Measurements from ENCODE around the gene EDA.
"Not testable (repeated sequence)": the region's sequence is repeated elsewhere in the genome, so short reads cannot be mapped to it uniquely, and the experiment has no call there.

Gene EDA

GRCh38 chrX:69741721-69742120 is 125.8 kb downstream of the EDA start:
- FAIRE-seq: no peak

GRCh38 chrX:69746051-69746450 is 130.1 kb downstream of the EDA start:
- FAIRE-seq: no peak
- DNase-seq (ENCODE audit: low spot score): no peak

More at GRCh38 chrX:69741721-69742120, 125.8 kb downstream of the EDA start:
- no peak for DNase-seq (ENCODE audit: low spot score)

DNA sequence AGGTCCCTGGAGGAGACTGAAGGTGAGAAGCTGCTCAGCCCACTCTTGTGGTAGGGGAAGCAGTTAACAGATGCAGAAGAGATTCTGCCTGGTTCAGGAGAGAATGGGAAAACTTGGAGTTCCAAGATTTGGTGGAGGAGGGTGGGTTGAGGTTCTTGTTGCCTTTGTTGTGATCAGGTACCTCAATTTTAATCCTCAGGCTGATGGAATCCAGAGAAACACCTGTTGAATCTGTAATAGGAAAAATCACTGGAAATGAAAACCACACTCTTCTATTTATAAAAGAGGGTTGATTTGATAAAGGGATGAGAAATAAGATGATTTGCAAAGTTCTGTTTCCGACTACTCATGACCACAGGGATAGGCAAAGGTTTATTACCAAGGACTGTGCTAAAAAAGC is 132.1 kb downstream of the EDA start:
- DNase-seq (ENCODE audit: low spot score) (no peak), FAIRE-seq (no peak)

GRCh38 chrX:69759921-69760625 is 144.2 kb downstream of the EDA start:
- DNase-seq (ENCODE audit: low spot score) (no peak), FAIRE-seq (no peak)

GRCh38 chrX:69761633-69762032 is 145.7 kb downstream of the EDA start:
- DNase-seq (ENCODE audit: low spot score): no peak
- FAIRE-seq: no peak

DNA sequence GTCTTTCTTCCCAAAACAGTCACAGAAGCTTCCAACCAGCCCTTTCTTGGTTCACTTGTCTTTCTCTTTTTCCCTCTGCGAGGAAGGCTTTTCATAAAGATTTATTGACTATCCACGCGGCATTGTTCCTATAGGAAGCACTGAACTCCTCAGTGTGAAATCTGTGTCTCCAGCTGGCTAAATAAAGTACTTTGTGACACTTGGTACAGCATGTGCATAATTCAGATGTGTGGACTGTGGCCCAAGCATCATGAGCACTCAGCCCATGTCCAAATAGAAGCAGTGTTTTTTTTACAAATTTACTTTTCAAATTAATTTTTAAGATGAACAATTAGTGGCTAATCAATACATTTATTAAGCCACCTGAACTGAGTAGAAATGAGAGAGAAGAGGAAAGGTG is 146.4 kb downstream of the EDA start:
- DNase-seq (ENCODE audit: low spot score) (no peak), FAIRE-seq (no peak)

DNA sequence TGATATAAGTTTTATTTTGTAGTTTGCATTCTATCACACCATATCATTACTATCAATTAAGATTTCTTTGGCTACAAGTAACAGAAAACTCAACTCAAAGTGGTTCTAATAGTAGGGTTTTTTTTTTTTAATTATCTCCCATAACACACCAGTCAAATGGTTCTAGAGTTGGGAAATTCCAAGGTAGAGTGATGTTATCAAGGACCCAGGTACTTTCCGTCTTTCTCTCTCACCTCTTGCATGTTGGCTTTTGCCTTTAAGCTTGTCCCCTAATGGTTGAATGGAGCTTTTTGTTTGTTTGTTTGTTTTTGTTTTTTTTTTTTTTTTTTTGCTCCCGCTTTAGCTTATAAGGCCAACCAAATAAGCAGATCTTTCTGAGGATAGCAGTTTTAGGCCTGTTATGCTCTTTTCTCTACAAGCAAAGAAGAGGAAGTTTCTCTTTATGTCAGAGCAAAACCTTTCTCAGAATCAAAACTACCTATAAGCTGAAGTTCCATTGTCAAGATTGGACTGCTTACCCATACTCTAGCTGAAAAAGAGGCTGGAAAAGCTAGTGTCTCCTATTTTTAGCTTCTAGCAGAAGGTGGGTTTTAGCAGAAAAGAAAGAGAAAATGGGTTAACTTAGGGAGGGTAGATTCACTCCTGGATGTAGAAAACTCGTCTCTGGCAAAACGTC is 177.5 kb downstream of the EDA start:
- no peak for DNase-seq (ENCODE audit: low spot score)
- no peak for FAIRE-seq

DNA sequence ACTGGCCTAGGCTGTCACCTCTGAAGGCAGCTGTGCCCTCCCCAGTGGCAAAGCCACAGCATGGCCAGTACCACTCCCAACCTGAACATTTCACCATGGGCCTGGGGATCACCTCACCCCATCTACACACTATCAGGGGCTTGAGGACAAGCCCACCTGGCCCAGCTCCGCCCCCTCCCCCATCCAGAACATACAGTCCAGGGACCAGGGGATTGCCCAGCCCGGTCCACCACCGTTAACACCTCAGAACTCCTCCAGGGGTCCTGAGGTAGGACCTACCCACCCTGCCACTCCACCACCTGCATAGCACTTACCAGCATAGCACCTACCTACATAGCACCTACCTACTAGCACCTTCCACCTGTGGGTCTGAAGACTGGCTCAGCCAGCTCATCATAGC is 179.8 kb downstream of the EDA start:
- no peak for DNase-seq (ENCODE audit: low spot score)
- no peak for FAIRE-seq

DNA sequence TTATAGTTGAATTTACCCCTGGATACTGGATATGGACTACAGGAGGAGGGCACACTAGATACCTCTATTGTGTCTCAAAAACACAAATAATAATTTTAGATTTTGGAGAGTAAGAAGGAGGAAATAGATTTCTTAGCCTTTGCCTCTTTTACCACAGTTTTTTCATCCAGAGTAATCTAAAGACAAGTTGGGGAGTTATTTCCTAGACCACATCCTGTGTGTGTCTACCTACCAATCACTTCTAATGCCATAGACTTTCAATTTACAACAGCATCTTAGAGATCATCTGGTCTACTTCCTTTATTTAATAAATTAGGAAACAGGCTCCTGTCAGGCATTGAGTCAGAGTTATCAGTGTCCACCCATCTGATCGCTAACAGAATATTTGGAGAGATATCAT is 191.5 kb downstream of the EDA start:
- FAIRE-seq: no peak
- DNase-seq (ENCODE audit: low spot score): no peak

DNA sequence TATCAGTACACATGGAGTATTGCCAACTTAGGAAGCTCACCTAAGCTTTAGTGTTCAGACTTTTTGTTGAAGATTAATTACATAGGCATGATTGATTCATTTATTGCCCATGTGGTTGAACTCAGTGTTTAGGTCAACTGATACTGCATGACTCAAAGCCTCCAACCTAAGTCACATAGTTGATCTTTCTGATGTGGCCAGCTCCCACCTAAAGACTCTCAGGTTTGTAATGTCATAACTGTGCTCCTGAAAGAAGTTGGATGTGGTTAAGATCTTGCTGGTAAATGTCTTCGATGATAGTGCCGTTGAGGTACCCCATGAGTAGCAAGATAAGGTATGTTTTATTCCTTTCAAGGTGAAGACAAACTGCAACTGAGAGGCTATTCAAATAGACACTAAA is 192.5 kb downstream of the EDA start:
- DNase-seq (ENCODE audit: low spot score) (no peak), FAIRE-seq (no peak)

GRCh38 chrX:69813677-69814076 is 197.8 kb downstream of the EDA start:
- no peak for DNase-seq (ENCODE audit: low spot score)
- no peak for FAIRE-seq

DNA sequence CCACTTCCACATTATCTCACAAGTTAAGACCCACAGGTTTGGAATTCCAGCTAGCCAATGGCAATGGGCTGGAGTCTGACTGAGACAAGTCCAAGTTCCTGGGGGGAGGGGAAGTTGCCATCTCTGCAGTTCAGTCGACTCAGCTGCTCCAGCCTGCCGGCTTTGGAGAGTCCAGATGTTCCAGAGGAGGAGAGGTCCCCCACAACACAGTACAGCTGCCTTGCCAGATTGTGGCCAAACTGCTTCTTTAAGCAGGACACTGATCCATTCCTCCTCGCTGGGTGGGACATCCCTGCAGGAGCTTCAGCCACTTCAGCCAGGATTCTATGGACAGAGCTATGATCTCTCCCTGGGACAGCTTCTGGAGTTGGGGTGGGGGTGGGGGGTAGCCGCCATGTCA is 199.2 kb downstream of the EDA start:
- DNase-seq (ENCODE audit: low spot score): no peak
- no peak for FAIRE-seq

DNA sequence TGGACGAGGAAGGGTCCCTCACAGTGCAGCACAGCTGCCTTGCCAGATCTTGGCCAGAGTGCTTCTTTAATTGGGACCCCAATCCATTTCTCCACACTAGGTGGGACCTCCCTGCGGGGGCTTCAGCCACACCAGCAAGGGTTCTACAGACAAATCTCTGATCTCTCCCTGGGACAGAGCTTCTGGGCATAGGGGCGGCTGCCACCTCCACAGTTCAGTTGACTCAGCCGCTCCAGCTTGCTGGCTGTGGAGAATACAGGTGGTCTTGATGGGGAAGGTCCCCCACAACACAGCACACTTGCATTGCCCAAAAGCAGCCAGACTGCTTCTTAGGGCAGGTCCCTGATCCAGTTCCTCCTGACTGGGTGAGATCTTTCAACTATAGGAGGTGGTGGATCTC is 199.6 kb downstream of the EDA start:
- no peak for DNase-seq (ENCODE audit: low spot score)
- FAIRE-seq: no peak

- DNase-seq (ENCODE audit: low spot score) (no peak), FAIRE-seq (no peak)
Measured at GRCh38 chrX:69844636-69845035, 228.7 kb downstream of the EDA start.

GRCh38 chrX:69859999-69860398 is 244.1 kb downstream of the EDA start:
- not testable (repeated sequence) for DNase-seq (ENCODE audit: low spot score); FAIRE-seq

DNA sequence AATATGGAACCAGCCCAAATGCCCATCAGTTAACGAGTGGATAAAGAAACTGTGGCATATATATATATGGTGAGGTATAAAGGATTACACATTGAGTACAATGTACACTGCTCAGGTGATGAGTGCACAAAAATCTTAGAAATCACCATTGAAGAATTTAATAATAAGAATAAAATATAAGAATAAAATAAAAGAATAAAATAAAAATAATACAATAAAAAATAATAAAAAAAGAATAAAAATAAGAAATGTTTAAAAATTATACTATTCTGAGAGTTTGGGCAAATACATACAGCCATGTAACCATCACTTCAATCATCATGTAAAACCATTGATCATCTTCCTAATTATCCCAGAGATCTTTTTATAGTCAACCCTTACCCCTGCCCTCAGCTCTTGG is 260.3 kb downstream of the EDA start:
- FAIRE-seq (no peak), DNase-seq (ENCODE audit: low spot score) (no peak)

GRCh38 chrX:69884210-69884609 is 268.3 kb downstream of the EDA start:
- DNase-seq (ENCODE audit: low spot score) (no peak), FAIRE-seq (no peak)

DNA sequence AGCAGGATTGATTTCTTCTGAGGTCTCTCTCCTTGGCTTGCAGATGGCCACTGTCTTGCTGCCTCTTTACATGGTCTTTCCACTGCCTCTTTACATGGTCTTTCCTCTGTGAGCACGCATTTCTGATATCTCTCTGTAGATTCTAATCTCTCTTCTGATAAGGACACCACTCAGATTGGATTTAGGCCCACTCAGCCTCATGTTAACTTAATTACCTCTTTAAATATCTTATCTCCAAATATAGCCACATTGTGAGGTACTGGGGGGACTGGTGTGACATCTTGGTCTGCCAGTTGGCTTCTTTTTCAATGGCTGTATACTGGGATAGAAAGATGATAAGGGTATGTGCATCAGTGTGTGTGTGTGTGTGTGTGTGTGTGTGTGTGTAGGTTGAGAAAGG is 280.1 kb downstream of the EDA start:
- no peak for DNase-seq (ENCODE audit: low spot score)
- no peak for FAIRE-seq

DNA sequence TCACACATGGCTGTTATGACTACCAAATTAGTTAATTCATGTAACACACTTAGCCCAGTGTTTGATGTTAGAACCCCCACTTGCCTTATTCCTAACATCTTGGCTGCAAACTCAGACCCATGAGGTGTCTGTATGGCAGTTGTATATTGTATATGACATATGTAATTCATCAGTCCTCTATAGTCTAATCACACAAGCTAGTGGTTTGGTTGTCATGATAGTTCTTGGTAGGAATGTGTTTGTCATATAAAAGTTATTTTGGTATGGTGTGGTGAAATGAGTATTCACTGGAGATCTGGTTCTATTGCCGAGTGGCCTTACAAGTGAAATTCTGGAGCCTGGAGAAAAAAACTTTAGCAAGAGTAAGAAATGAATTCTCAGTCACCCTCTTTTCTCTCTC is 284.6 kb downstream of the EDA start:
- no peak for DNase-seq (ENCODE audit: low spot score)
- FAIRE-seq: no peak

DNA sequence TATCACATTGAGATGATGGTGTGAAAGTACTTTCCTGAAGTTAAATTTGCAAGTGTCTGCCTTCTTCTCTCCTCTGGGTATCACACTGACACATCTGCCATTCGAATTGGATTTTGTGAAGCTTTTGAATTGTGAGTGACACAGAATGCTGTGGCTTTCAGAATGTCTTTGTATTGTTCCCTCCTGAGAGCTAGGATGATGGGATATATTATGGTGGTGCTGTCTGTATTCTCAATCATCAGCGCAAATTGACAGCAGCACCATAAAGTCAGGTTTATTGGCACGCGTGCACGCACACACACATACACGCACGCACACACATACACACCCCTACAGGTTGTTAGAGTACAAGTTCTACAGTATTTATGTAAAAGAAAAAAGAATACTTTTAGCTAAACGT is 290.5 kb downstream of the EDA start:
- DNase-seq (ENCODE audit: low spot score) (no peak), FAIRE-seq (no peak)

DNA sequence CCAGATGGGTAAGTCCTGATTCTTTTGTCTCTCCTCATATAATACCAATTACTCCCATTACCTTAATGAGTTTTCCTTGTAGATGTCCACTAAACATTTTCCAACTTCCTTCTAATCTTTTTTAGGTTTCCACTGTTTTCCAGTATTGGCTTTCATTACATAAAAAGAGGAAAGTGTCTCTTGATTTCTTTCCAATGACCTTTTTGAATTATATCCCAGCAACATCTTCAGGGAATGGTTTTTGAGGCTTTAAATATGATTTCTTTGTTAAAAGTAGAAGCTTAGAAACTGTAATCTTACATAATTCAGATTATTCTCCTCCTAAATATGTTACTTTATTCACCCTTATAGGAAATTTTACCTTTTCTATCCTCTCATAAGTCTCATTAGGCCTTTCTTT is 298.9 kb downstream of the EDA start:
- FAIRE-seq: no peak
- DNase-seq (ENCODE audit: low spot score): no peak

- FAIRE-seq (no peak), DNase-seq (ENCODE audit: low spot score) (no peak)
Measured at GRCh38 chrX:69919749-69920148, 303.8 kb downstream of the EDA start.

DNA sequence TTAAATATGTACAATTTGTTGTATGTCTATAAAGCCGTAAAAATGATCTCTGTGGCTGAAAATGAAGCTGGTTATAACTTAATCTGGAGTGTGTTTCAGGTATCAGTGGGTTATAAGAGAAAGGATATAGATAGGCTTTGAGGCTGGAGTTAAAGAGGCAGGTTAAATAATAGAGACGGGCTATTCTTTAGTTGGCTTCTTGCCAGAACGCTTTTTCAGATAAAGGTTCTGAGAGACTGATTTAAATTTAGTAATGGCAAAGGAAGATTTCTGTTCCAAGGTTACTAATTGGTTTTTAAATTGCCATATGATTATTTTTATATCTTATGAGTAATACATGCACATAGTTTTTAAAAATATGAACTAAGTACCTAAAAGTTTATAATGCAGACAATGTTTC is 316.4 kb downstream of the EDA start:
- no peak for FAIRE-seq

More for the DNA sequence above, 316.4 kb downstream of the EDA start:
- DNase-seq (ENCODE audit: low spot score): no peak

Data from urothelium cell line (cell line).